Fibroblast of lung (primary cell): Measurements from ENCODE around the gene TBL1XR1. TPM values are rescaled to one million over a fixed set of nuclear protein-coding genes. Genes with fewer than 3 reads are reported as not detected.

Experiments used
- DNase-seq, 2 donors: peaks; one replicate each; pipeline versions ENCODE4 v3.0.0 to v3.0.0-alpha.2; 2010; ENCODE audit warnings: low read depth in 2 of 2
- H2AFZ ChIP-seq: 2 replicates; pipeline ENCODE4 v1.5.1; 2012; ENCODE audit warnings: low read length, control low read depth, inconsistent platforms
- H3K27ac ChIP-seq: 2 replicates; pipeline ENCODE4 v1.5.1; 2011; ENCODE audit warnings: low read length, control low read depth; ENCODE audit not compliant: insufficient read depth
- H3K27me3 ChIP-seq: 2 replicates; pipeline ENCODE4 v1.5.1; 2011; ENCODE audit warnings: mild to moderate bottlenecking, low read length; ENCODE audit not compliant: control insufficient read depth, insufficient read depth
- H3K36me3 ChIP-seq: 2 replicates; pipeline ENCODE4 v1.5.1; 2011; ENCODE audit warnings: low read length; ENCODE audit not compliant: control insufficient read depth, insufficient read depth
- H3K4me1 ChIP-seq: 2 replicates; pipeline ENCODE4 v1.5.1; 2011; ENCODE audit warnings: low read length; ENCODE audit not compliant: control insufficient read depth, insufficient read depth; ENCODE audit errors: extremely low read depth
- H3K4me2 ChIP-seq: 2 replicates; pipeline ENCODE4 v1.5.1; 2011; ENCODE audit warnings: low read length, control low read depth; ENCODE audit not compliant: insufficient read depth; ENCODE audit errors: extremely low read depth
- H3K4me3 ChIP-seq, 4 experiments: fragments of 200-600 bp in 1 of 4; sonication (generic) in 1 of 4; replicated peaks in 1 of 4; 2 replicates each; pipeline ENCODE4 v1.5.1; 2011 to 2016; ENCODE audit warnings: low read length in 4 of 4, low read depth in 3 of 4, mild to moderate bottlenecking in 3 of 4, control low read depth in 2 of 4, inconsistent platforms in 1 of 4, mixed read lengths in 1 of 4; ENCODE audit not compliant: insufficient read depth in 1 of 4; ENCODE audit errors: control extremely low read depth in 1 of 4
- H3K79me2 ChIP-seq: 2 replicates; pipeline ENCODE4 v1.5.1; 2012; ENCODE audit warnings: mild to moderate bottlenecking, low read length, inconsistent platforms; ENCODE audit not compliant: control insufficient read depth, insufficient read depth
- H3K9ac ChIP-seq: 2 replicates; pipeline ENCODE4 v1.5.1; 2011; ENCODE audit warnings: mild to moderate bottlenecking, low read length, control low read depth; ENCODE audit not compliant: insufficient read depth
- H3K9me3 ChIP-seq: 2 replicates; pipeline ENCODE4 v1.5.1; 2012; ENCODE audit warnings: low read depth, low read length; ENCODE audit not compliant: control insufficient read depth, insufficient read depth
- H4K20me1 ChIP-seq: 2 replicates; pipeline ENCODE4 v1.5.1; 2011; ENCODE audit warnings: low read length; ENCODE audit not compliant: control insufficient read depth, insufficient read depth; ENCODE audit errors: extremely low read depth
- EZH2 ChIP-seq: IDR thresholded peaks from 2 replicates; pipeline ENCODE4 v1.5.1; 2012; ENCODE audit warnings: low read length, control low read depth, mild to moderate bottlenecking; ENCODE audit errors: missing control alignments
- polyA plus RNA-seq, 2 donors: library from polyadenylated mRNA; depleted of rRNA in 1 of 2; stranded (reverse) in 1 of 2; unstranded in 1 of 2; fragments of >200 nt; gene quantifications; 2 replicates each; pipeline ENCODE4 v1.2.1, GENCODE V29; 2011 to 2012; ENCODE audit warnings: missing spikeins in 1 of 2
- total RNA-seq: library from RNA; depleted of rRNA; stranded (reverse); fragments of >200 nt; gene quantifications from 2 replicates; pipeline ENCODE4 v1.2.1, GENCODE V29; 2014
- TF ChIP-seq, protein P1 (sequence below), 2 donors: IDR thresholded peaks in 1 of 2; conservative IDR thresholded peaks in 1 of 2; 1 replicate in 1 of 2; 2 replicates in 1 of 2; pipeline ENCODE4 v1.5.1; 2011 to 2012; ENCODE audit warnings: low read length in 2 of 2, control low read depth in 1 of 2, inconsistent platforms in 1 of 2, low read depth in 1 of 2, mild to moderate bottlenecking in 1 of 2

Gene TBL1XR1
- total and polyA plus RNA-seq, 2 donors (not counting 1 experiment from before 2014, with no cell fraction given), result 115 to 369 TPM

DNA sequence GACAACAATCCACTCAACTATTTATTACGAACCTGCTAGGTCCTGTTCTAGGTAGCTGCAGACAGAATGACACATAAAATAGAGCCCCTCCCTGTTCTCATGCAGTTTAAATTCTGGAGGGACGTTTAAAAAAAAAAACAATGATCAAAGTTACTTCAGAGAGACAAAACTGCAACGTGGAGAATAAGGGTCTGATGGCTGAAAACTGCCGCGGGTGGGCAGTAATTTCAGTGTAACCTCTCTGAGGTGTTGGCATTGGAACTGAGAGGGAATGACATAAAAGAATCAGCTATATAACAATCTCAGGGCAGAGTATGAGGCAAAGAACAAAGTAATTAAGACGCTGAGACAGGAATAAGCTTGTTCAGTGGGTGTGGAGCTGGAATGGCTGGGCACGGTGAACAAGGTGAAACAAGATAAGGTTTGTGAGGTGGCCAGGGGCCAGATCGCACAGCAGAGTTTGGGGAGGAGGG is 19.5 kb downstream of the TBL1XR1 start:
- no peak overlapping the region for H3K4me3 ChIP-seq
- TF ChIP-seq, protein P1, sequence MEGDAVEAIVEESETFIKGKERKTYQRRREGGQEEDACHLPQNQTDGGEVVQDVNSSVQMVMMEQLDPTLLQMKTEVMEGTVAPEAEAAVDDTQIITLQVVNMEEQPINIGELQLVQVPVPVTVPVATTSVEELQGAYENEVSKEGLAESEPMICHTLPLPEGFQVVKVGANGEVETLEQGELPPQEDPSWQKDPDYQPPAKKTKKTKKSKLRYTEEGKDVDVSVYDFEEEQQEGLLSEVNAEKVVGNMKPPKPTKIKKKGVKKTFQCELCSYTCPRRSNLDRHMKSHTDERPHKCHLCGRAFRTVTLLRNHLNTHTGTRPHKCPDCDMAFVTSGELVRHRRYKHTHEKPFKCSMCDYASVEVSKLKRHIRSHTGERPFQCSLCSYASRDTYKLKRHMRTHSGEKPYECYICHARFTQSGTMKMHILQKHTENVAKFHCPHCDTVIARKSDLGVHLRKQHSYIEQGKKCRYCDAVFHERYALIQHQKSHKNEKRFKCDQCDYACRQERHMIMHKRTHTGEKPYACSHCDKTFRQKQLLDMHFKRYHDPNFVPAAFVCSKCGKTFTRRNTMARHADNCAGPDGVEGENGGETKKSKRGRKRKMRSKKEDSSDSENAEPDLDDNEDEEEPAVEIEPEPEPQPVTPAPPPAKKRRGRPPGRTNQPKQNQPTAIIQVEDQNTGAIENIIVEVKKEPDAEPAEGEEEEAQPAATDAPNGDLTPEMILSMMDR (conservative IDR thresholded peaks at IDR 0.05 in 1 of 2, IDR thresholded peaks at IDR 0.05 in 1 of 2; ENCODE audit: low read depth in 1 of 2, low read length in 2 of 2), result no peak
- no peak for TF ChIP-seq EZH2
- H3K27me3 ChIP-seq, result no peaks in the 10 kb centered on the region
- no peak overlapping the region for H3K4me2 ChIP-seq
- H3K27ac ChIP-seq, result no peak overlapping the region
- no peak overlapping the region for H3K9ac ChIP-seq
- no peaks in the 10 kb centered on the region for H3K36me3 ChIP-seq
- peaks cover 95% of the 10 kb centered on the region for H3K79me2 ChIP-seq
- H3K4me1 ChIP-seq, result no peaks in the 10 kb centered on the region
- no peak for DNase-seq
- H4K20me1 ChIP-seq, result peaks cover 6% of the 10 kb centered on the region
- H3K9me3 ChIP-seq, result no peaks in the 10 kb centered on the region
- H2AFZ ChIP-seq, result no peak overlapping the region

DNA sequence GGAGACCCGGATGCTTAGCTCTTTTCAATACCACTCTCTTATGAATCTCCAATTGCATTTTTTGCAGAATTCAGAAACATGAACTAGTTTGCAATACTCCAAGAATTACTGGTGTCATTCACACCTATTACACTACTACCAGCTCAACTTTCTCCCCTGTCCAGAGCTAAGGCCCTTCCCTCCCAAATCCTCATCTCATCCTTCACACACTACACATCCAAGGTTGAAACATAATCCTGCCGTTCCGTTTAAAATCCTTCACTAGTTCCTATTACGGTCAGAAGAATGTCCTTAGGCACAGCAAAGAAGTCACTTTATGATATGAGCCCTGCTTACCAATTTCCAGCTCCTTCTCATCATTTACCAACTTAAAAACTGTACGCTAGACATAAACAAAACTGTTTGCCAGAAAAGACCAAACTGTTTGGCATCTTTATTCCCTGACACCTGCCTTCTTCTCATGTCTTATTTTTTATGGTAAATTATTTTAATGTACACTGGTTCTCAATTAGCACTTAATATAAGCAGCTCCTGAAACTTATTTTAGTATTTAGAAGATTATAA is 22.6 kb downstream of the TBL1XR1 start:
- H3K36me3 ChIP-seq, result no peaks in the 10 kb centered on the region
- peaks cover 94% of the 10 kb centered on the region for H3K79me2 ChIP-seq
- H3K9me3 ChIP-seq, result no peaks in the 10 kb centered on the region
- DNase-seq, result no peak
- no peaks in the 10 kb centered on the region for H3K27me3 ChIP-seq
- no peaks in the 10 kb centered on the region for H3K4me1 ChIP-seq
- H2AFZ ChIP-seq, result no peak overlapping the region
- no peak overlapping the region for H3K4me3 ChIP-seq
- no peak overlapping the region for H3K27ac ChIP-seq
- no peak for TF ChIP-seq EZH2
- TF ChIP-seq, protein P1 (conservative IDR thresholded peaks at IDR 0.05 in 1 of 2, IDR thresholded peaks at IDR 0.05 in 1 of 2; ENCODE audit: low read depth in 1 of 2, low read length in 2 of 2), result no peak
- no peak overlapping the region for H3K9ac ChIP-seq
- no peak overlapping the region for H3K4me2 ChIP-seq
- H4K20me1 ChIP-seq, result peaks cover 6% of the 10 kb centered on the region

DNA sequence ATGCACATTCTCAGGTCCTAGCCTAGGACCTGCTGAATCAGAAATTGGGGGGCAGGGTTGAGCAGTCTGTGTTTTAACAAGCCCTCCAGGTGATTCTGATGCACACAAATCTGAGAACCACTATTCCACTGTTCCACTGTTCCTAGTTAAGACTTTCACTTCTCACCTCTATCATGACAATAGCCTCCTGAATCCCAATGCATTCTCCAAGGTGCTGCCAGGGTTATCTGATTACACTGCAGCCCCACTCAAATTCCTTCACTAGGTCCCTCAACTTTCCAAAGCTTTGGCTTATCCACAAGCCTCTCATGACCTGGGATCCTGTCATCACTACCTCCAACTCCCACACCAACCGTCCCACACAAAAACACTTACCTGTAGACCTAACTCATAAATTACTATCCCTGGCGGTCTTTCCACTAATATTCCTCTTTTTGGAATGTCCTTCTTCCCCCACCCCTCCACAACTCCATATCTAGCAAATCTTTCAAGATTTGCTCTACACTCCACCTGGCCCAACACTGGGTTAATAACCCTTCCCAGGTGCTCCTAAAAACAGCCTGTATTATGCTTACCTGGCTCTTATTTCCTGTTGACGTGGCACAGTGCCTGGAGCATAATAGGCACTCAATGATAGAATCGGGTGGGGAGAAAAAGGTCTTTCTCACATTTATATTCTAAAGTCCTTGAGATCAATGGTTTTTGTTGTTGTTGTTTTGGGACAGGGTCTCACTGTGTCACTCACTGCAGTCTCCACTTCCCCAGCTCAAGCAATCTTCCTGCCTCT is 27.2 kb downstream of the TBL1XR1 start:
- H3K9ac ChIP-seq, result no peak overlapping the region
- peaks cover 96% of the 10 kb centered on the region for H3K79me2 ChIP-seq
- no peaks in the 10 kb centered on the region for H3K9me3 ChIP-seq
- H3K27me3 ChIP-seq, result no peaks in the 10 kb centered on the region
- DNase-seq, result no peak
- H3K4me1 ChIP-seq, result no peaks in the 10 kb centered on the region
- H3K4me3 ChIP-seq, result no peak overlapping the region
- no peak overlapping the region for H3K27ac ChIP-seq
- peaks cover 2% of the 10 kb centered on the region for H4K20me1 ChIP-seq
- TF ChIP-seq, protein P1 (conservative IDR thresholded peaks at IDR 0.05 in 1 of 2, IDR thresholded peaks at IDR 0.05 in 1 of 2; ENCODE audit: low read depth in 1 of 2, low read length in 2 of 2), result no peak
- H3K4me2 ChIP-seq, result no peak overlapping the region
- no peak overlapping the region for H2AFZ ChIP-seq
- no peaks in the 10 kb centered on the region for H3K36me3 ChIP-seq
